Left colon (tissue), 2 donors: ENCODE data around the gene ALOX5AP. TPM values are rescaled to one million over a fixed set of nuclear protein-coding genes. Genes with fewer than 3 reads are reported as not detected.
A peak's percentile ranks its signal among the peaks of the same experiment; 100 is the strongest.

Experiments used
- ATAC-seq: fragments of 200-7000 bp; cut with Tn5 transposase; one replicate; pipeline ENCODE4 v1.9.1; 2020; ENCODE audit warnings: mild to moderate bottlenecking, moderate library complexity
- DNase-seq, 2 donors: peaks; one replicate each; pipeline ENCODE4 v3.0.0-alpha.2; 2020
- intact Hi-C, 2 donors: fragments of 100-400 bp; cut with DNase I in 1 of 2; cut with micrococcal nuclease in 1 of 2; formaldehyde crosslinking; loops; one replicate each; pipeline versions ENCODE4 v1.11.2 to v1.14.0; 2022; cut with DNase I, micrococcal nuclease
- long read RNA-seq: library from polyadenylated mRNA; unstranded; transcript quantifications from one replicate; pipeline ENCODE4 v2.0.0, GENCODE V29; 2021
- total RNA-seq, 2 donors: library from RNA; stranded (reverse); fragmentation: NEBNext Ultra II Directional; extraction: Animal tissue kit (Norgen Biotek cat#: 25700); gene quantifications; one replicate each; pipeline ENCODE4 v1.2.1, GENCODE V29; 2021
- donor health status: DM: no; HTN: no; CAD: no.
- donor health status: DM: yes; HTN: yes; CAD: no.

The ALOX5AP gene
- 1 to 10 TPM; 4.9 to 7.6 TPM for total RNA-seq
- long read RNA-seq, partial matches to known transcripts, result 0 of 1 reads
- long read RNA-seq, other reads (novel, unspliced or antisense), result 1 of 1 reads

- intact Hi-C loops, result no loop called here
- peak; percentile 40 for ATAC-seq
These were observed at the start of gene ALOX5AP for GRCh38 chr13:30735025-30735871. Gene ALOX5AP, plus strand, starts transcription at chr13:30735543. Its CDS starts 63 bp downstream, at chr13:30735606.

GRCh38 chr13:30685987-30686386 is 49.4 kb upstream of the ALOX5AP start:
- no peak for DNase-seq
- ATAC-seq, result peak; percentile 1
- intact Hi-C loops, result no loop called here

More at GRCh38 chr13:30735025-30735871, at the start of gene ALOX5AP:
- DNase-seq, result no peak

GRCh38 chr13:30687601-30688000 is 47.7 kb upstream of the ALOX5AP start:
- intact Hi-C loops, result no loop called here

GRCh38 chr13:30689752-30690151 is 45.6 kb upstream of the ALOX5AP start:
- no peak for ATAC-seq
- no peak for DNase-seq
- intact Hi-C loops, result no loop called here

More at GRCh38 chr13:30687601-30688000, 47.7 kb upstream of the ALOX5AP start:
- ATAC-seq (no peak), DNase-seq (no peak)

- peak; percentile 77 to 79 for DNase-seq
- peak; percentile 78 for ATAC-seq
- intact Hi-C loops, result no loop called here
These were observed 44.8 kb upstream of the ALOX5AP start for GRCh38 chr13:30690282-30691188.

GRCh38 chr13:30692113-30692512 is 43.2 kb upstream of the ALOX5AP start:
- DNase-seq, result no peak
- intact Hi-C loops, result no loop called here
- ATAC-seq, result no peak

GRCh38 chr13:30696278-30697176 is 38.8 kb upstream of the ALOX5AP start:
- intact Hi-C loops, result no loop called here
- ATAC-seq, result peak; percentile 27

GRCh38 chr13:30697177-30697953 is 38.0 kb upstream of the ALOX5AP start:
- DNase-seq (no peak), ATAC-seq (peak; percentile 96)
- intact Hi-C loops, result no loop called here

More at GRCh38 chr13:30696278-30697176, 38.8 kb upstream of the ALOX5AP start:
- DNase-seq, result no peak

- no peak for DNase-seq
These were observed 37.3 kb upstream of the ALOX5AP start for GRCh38 chr13:30697996-30698401.

GRCh38 chr13:30698488-30699005 is 36.8 kb upstream of the ALOX5AP start:
- DNase-seq (no peak), ATAC-seq (no peak)
- intact Hi-C loops, result no loop called here

More at GRCh38 chr13:30697996-30698401, 37.3 kb upstream of the ALOX5AP start:
- intact Hi-C loops, result no loop called here
- no peak for ATAC-seq

- no peak for DNase-seq
- intact Hi-C loops, result no loop called here
- ATAC-seq, result no peak
These were observed 35.0 kb upstream of the ALOX5AP start for GRCh38 chr13:30700364-30700763.

- intact Hi-C loops, result no loop called here
- ATAC-seq (no peak), DNase-seq (no peak)
These were observed 33.3 kb upstream of the ALOX5AP start for GRCh38 chr13:30702006-30702405.

- intact Hi-C loops, result no loop called here
- ATAC-seq (no peak), DNase-seq (no peak)
These were observed 30.7 kb upstream of the ALOX5AP start for GRCh38 chr13:30704596-30704995.

GRCh38 chr13:30705680-30706079 is 29.7 kb upstream of the ALOX5AP start:
- no peak for ATAC-seq

GRCh38 chr13:30708541-30708940 is 26.8 kb upstream of the ALOX5AP start:
- intact Hi-C loops, result no loop called here
- ATAC-seq (no peak), DNase-seq (no peak)

More at GRCh38 chr13:30705680-30706079, 29.7 kb upstream of the ALOX5AP start:
- DNase-seq, result no peak
- intact Hi-C loops, result no loop called here

- DNase-seq, result no peak
- intact Hi-C loops, result no loop called here
- ATAC-seq, result no peak
These were observed 24.9 kb upstream of the ALOX5AP start for GRCh38 chr13:30710442-30710841.

- intact Hi-C loops, result no loop called here
- ATAC-seq (no peak), DNase-seq (no peak)
These were observed 24.0 kb upstream of the ALOX5AP start for GRCh38 chr13:30711375-30711774.
